Spleen (tissue), 11 donors: ENCODE results near the gene KRT6B. TPM values are rescaled to one million over a fixed set of nuclear protein-coding genes. Genes with fewer than 3 reads are reported as not detected.

Experiments
- DNase-seq: peaks from one replicate; pipeline ENCODE4 v3.0.0-alpha.2; 2020
- H3K27ac ChIP-seq, 8 donors: fragments of 200-600 bp; sonication (generic) in 7 of 8; 1 replicate in 4 of 8; 2 replicates in 4 of 8; pipeline versions ENCODE4 v1.5.0 to v1.8.0; 2016 to 2021; ENCODE audit warnings: inconsistent platforms in 4 of 8, mild to moderate bottlenecking in 4 of 8, moderate library complexity in 1 of 8
- H3K27me3 ChIP-seq, 7 donors: fragments of 200-600 bp; sonication (generic) in 6 of 7; replicated peaks in 1 of 7; 1 replicate in 4 of 7; 2 replicates in 3 of 7; pipeline versions ENCODE4 v1.5.0 to v1.8.0; 2016 to 2021; ENCODE audit warnings: inconsistent platforms in 3 of 7, mild to moderate bottlenecking in 1 of 7
- H3K36me3 ChIP-seq, 6 donors: fragments of 200-600 bp; sonication (generic) in 5 of 6; 1 replicate in 4 of 6; 2 replicates in 2 of 6; pipeline versions ENCODE4 v1.5.0 to v1.8.0; 2016 to 2021; ENCODE audit warnings: inconsistent platforms in 2 of 6
- H3K4me1 ChIP-seq, 6 donors: fragments of 200-600 bp; sonication (generic) in 5 of 6; 1 replicate in 3 of 6; 2 replicates in 3 of 6; pipeline versions ENCODE4 v1.5.0 to v1.8.0; 2016 to 2021; ENCODE audit warnings: inconsistent platforms in 3 of 6
- H3K4me3 ChIP-seq, 8 donors: fragments of 200-600 bp; sonication (generic) in 7 of 8; 1 replicate in 4 of 8; 2 replicates in 4 of 8; pipeline versions ENCODE4 v1.5.0 to v1.8.0; 2016 to 2021; ENCODE audit warnings: inconsistent platforms in 4 of 8, mild to moderate bottlenecking in 4 of 8, moderate library complexity in 2 of 8
- H3K9me3 ChIP-seq, 8 donors: fragments of 200-600 bp; sonication (generic) in 7 of 8; 1 replicate in 4 of 8; 2 replicates in 4 of 8; pipeline versions ENCODE4 v1.5.0 to v1.8.0; 2016 to 2021; ENCODE audit warnings: inconsistent platforms in 4 of 8
- CTCF ChIP-seq, 11 experiments: fragments of 200-600 bp in 7 of 11; fragments of 450-650 bp in 4 of 11; sonication (generic) in 4 of 11; IDR thresholded peaks in 8 of 11; conservative IDR thresholded peaks in 3 of 11; 1 replicate in 7 of 11; 2 replicates in 4 of 11; pipeline versions ENCODE4 v1.4.0 to v1.8.0; 2016 to 2021; ENCODE audit warnings: antibody characterized with exemption in 11 of 11, inconsistent platforms in 4 of 11, mild to moderate bottlenecking in 1 of 11
- POLR2A ChIP-seq, 3 donors: fragments of 450-650 bp; IDR thresholded peaks; one replicate each; pipeline ENCODE4 v1.5.1; 2017; ENCODE audit warnings: antibody characterized with exemption in 3 of 3, mild to moderate bottlenecking in 1 of 3
- POLR2AphosphoS5 ChIP-seq, 3 donors: sonication (generic); formaldehyde crosslinking; IDR thresholded peaks; one replicate each; pipeline ENCODE4 v1.5.1; 2017; ENCODE audit warnings: antibody characterized with exemption in 3 of 3
- WGBS, 5 donors: extraction: QIAGEN DNeasy Blood & Tissue Kit in 3 of 5; methylation state at CpG; one replicate each; pipeline versions ENCODE4 v1.1.5 to v1.1.7; 2013 to 2018; 5-methylcytosine and 5-hydroxymethylcytosine counted together
- intact Hi-C: fragments of 100-400 bp; cut with DNase I; formaldehyde crosslinking; loops from one replicate; pipeline ENCODE4 v1.15.0; 2023; ENCODE audit warnings: low total_unique reads
- polyA plus RNA-seq, 3 donors: library from polyadenylated mRNA; stranded (reverse); fragments of 200-250 nt; gene quantifications; one replicate each; pipeline ENCODE4 v1.2.1, GENCODE V29; 2013
- total RNA-seq, 7 donors: library from RNA; depleted of rRNA in 3 of 7; stranded (reverse); fragments of >200 nt in 3 of 7; fragmentation: NEBNext Ultra II Directional in 4 of 7; extraction: Animal tissue kit (Norgen Biotek cat#: 25700) in 4 of 7; gene quantifications; one replicate each; pipeline versions ENCODE4 v1.1.0 to v1.2.1, GENCODE V29; 2016 to 2021
- donor health status: healthy with polysubstance abuse.
- donor health status: DM: no; HTN: no; CAD: no; lungs with moderate emphysema.
- donor health status: DM: no; HTN: no; CAD: no.
- donor health status: Bipolar disorder and iron deficiency.
- donor health status: healthy.
- donor health status: DM: no; HTN: no; CAD: no.
- donor health status: DM: yes; HTN: yes; CAD: no.

Gene KRT6B
- total and polyA plus RNA-seq, 10 donors: 0.03 to 0.10 (median 0.04) TPM; not detected in 7

GRCh38 chr12:52439420-52439819, 12.5 kb downstream of the KRT6B start:
- no peaks in the 10 kb centered on the region for H3K4me1 ChIP-seq
- H3K36me3 ChIP-seq: no peaks in the 10 kb centered on the region
- TF ChIP-seq POLR2AphosphoS5 (IDR thresholded peaks at IDR 0.05): no peak
- no peak for TF ChIP-seq CTCF (IDR thresholded peaks at IDR 0.05 in 8 of 11, conservative IDR thresholded peaks at IDR 0.05 in 3 of 11)
- no peak for TF ChIP-seq POLR2A (IDR thresholded peaks at IDR 0.05)
- H3K9me3 ChIP-seq: no peaks in the 10 kb centered on the region
- WGBS, 5 donors: 66 to 81% (median 75%) methylated on average over 6 to 8 of the region's 8 CpGs
- H3K27me3 ChIP-seq: peaks cover 0 to 46% (median 0%) of the 10 kb centered on the region in 7 donors
- intact Hi-C loops: no loop called here
- no peak overlapping the region for H3K27ac ChIP-seq
- no peak for DNase-seq
- H3K4me3 ChIP-seq: no peak overlapping the region

- intact Hi-C loops: no loop called here
- H3K9me3 ChIP-seq: no peaks in the 10 kb centered on the region
- 72 to 88% (median 84%) methylated on average over 8 of the region's 8 CpGs for WGBS, 5 donors
Measured at GRCh38 chr12:52438305-52439301, 13.3 kb downstream of the KRT6B start.

GRCh38 chr12:52437508-52437907, 14.4 kb downstream of the KRT6B start:
- Histone ChIP-seq H3K27ac (no peak overlapping the region), H3K4me1 (no peaks in the 10 kb centered on the region), H3K36me3 (no peaks in the 10 kb centered on the region), H3K4me3 (no peak overlapping the region), H3K9me3 (no peaks in the 10 kb centered on the region), H3K27me3 (peaks cover 0 to 53% (median 0%) of the 10 kb centered on the region in 7 donors)
- TF ChIP-seq POLR2A (IDR thresholded peaks at IDR 0.05): no peak
- no peak for TF ChIP-seq CTCF (IDR thresholded peaks at IDR 0.05 in 8 of 11, conservative IDR thresholded peaks at IDR 0.05 in 3 of 11)
- TF ChIP-seq POLR2AphosphoS5 (IDR thresholded peaks at IDR 0.05): no peak
- WGBS, 5 donors: 67 to 73% (median 69%) methylated on average over 9 of the region's 9 CpGs
- no peak for DNase-seq
- intact Hi-C loops: no loop called here

More at GRCh38 chr12:52438305-52439301, 13.3 kb downstream of the KRT6B start:
- peaks cover 0 to 49% (median 0%) of the 10 kb centered on the region in 7 donors for H3K27me3 ChIP-seq
- H3K4me3 ChIP-seq: no peak overlapping the region
- H3K27ac ChIP-seq: no peak overlapping the region
- no peaks in the 10 kb centered on the region for H3K4me1 ChIP-seq
- TF ChIP-seq POLR2AphosphoS5 (IDR thresholded peaks at IDR 0.05) (no peak), POLR2A (IDR thresholded peaks at IDR 0.05) (no peak), CTCF (IDR thresholded peaks at IDR 0.05 in 8 of 11, conservative IDR thresholded peaks at IDR 0.05 in 3 of 11) (no peak)
- H3K36me3 ChIP-seq: no peaks in the 10 kb centered on the region
- DNase-seq: no peak

- H3K27ac ChIP-seq: no peak overlapping the region
- H3K4me3 ChIP-seq: no peak overlapping the region
- no peaks in the 10 kb centered on the region for H3K9me3 ChIP-seq
- WGBS, 5 donors: 71 to 80% (median 75%) methylated on average over 9 of the region's 9 CpGs
- intact Hi-C loops: no loop called here
- H3K36me3 ChIP-seq: no peaks in the 10 kb centered on the region
- no peaks in the 10 kb centered on the region for H3K4me1 ChIP-seq
- no peak for DNase-seq
- no peak for TF ChIP-seq POLR2AphosphoS5 (IDR thresholded peaks at IDR 0.05)
- H3K27me3 ChIP-seq: peaks cover 0 to 49% (median 0%) of the 10 kb centered on the region in 7 donors
Measured at GRCh38 chr12:52436828-52437474, 15.0 kb downstream of the KRT6B start.
